HG02759 (cell line): Measurements from ENCODE around the gene DESI1.
A peak's percentile ranks its signal among the peaks of the same experiment; 100 is the strongest.
"Not testable (repeated sequence)": the region's sequence is repeated elsewhere in the genome, so short reads cannot be mapped to it uniquely, and the experiment has no call there.

Source experiments
- ATAC-seq: cut with Tn5 transposase; IDR thresholded peaks from one replicate; pipeline ENCODE4 v1.9.1; 2021; ENCODE audit warnings: mild to moderate bottlenecking, moderate library complexity; ENCODE audit not compliant: unreplicated experiment

Gene DESI1

GRCh38 chr22:41620589-41621098, at the start of gene DESI1:
DESI1 (minus strand) TSS chr22:41621043; CDS start chr22:41620839, 204 bp downstream.
- ATAC-seq: peak; percentile 32

DNA sequence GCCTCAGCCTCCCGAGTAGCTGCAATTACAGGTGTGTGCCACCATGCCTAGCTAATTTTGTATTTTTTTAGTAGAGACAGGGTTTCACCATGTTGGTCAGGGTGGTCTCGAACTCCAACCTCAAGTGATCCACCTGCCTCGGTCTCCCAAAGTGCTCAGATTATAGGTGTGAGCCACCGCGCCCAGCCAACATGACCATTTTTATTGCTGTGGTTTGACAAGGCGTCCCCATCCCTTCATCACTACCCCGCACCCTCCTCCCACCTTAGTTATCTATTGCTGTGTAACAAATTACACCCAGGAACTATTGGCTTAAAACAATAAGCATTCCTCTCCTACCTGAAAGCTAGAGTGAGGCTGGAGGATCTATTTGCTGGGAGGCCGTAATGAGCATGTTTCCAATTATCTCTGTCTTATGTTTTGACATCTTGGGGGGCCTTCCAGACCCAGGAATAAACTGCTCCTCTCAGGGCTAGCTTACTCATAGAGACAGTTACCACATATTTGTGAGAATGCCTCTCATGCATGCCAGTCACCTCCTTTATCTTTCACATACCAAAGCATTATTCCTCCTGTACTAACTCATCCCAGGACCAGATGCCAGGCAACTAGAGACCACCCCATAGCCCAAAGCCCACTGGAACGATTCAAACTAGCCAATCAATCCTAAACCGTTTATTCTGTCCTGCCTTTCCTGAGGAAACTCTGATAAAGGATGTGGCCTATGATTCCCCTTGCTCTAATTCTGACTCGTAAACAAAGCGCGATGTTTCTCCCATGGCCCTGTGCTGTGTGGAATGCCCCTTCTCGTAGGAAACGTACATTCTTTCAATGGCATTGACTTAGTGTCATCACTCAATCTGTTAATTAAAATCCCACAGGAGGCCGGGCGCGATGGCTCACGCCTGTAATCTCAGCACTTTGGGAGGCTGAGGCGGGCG, 48.4 kb upstream of the DESI1 start:
- no peak for ATAC-seq

DNA sequence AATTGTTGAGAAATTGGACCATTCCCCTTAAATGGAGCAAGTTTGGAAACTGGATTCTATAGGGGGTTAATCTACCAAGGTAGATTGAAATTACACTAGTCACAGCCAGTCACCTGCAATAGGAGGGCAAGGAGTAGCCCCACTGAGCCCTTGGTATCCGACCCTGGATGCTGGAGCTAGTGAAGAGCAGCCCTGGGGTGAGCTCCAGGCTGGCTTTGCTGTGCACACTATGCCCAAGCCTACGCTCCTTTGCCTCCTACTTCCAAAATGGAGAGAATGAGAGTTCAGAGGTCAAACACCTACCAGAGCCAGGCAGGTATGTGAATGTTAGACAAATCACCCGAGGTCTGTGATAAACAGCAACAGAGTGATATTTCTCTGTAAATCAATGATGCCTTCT, 44.1 kb upstream of the DESI1 start:
- no peak for ATAC-seq

DNA sequence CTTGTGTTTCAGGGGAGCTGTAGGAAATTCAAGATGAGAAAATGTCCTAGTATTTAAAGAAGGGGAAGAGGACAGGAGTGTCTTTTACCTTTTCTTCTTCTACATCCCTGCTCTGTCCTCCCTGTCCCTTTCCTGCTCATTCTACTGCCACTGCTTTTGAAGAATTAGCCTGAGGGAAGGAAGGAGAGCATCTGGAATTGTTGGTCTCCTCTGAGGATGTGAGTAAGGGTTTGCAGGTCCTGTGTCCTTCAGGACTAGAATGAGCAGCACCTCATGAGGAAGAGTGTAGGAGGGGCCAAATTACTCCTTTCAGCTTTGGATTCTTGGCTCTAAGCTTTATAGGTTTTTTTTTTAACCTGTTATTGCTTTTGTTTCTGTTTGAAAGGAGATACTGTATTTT, 43.6 kb upstream of the DESI1 start:
- ATAC-seq: no peak

DNA sequence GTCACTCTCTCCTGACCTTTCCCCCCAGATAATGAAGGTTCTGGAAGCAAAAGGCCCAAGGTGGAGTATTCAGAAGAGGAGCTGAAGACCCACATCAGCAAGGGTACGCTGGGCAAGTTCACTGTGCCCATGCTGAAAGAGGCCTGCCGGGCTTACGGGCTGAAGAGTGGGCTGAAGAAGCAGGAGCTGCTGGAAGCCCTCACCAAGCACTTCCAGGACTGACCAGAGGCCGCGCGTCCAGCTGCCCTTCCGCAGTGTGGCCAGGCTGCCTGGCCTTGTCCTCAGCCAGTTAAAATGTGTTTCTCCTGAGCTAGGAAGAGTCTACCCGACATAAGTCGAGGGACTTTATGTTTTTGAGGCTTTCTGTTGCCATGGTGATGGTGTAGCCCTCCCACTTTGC, 42.8 kb upstream of the DESI1 start:
- ATAC-seq: not testable (repeated sequence)

DNA sequence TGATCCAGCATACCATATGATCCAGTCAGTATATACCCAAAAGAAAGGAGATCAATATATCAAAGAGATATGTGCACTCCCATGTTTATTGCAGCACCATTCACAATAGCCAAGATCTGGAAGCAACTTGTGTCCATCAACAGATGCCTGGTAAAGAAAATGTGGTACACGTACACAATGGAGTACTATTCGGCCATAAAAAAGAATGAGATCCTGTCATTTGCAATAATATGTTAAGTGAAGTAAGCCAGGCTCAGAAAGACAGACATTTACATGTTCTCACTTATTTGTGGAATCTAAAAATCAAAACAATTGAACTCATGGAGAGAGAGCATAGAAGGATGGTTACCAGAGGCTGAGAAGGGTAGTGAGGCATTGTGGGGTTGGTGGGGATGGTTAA, 40.9 kb upstream of the DESI1 start:
- ATAC-seq: no peak

- ATAC-seq: no peak
These were observed 40.2 kb upstream of the DESI1 start for GRCh38 chr22:41661088-41661487.

- no peak for ATAC-seq
These were observed 39.6 kb upstream of the DESI1 start for GRCh38 chr22:41660416-41660815.

GRCh38 chr22:41659941-41660340, 39.1 kb upstream of the DESI1 start:
- no peak for ATAC-seq

DNA sequence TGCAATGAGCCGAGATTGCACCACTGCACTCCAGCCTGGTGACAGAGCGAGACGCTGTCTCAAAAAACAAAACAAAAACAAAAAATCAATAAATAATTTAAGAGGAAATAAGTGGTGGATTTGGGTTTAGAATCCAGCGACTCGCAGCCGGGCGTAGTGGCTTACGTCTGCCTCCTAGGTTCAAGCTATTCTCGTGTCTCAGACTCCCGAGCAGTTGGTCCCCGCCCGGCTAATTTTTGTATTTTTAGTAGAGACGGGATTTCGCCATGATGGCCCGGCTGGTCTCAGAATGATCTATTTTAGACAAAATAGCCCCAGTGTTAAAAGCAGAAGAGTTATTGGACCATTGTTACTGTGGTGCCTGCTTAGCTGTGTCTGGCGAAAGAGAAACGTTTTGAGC, 38.0 kb upstream of the DESI1 start:
- no peak for ATAC-seq

GRCh38 chr22:41657709-41658108, 36.9 kb upstream of the DESI1 start:
- no peak for ATAC-seq

DNA sequence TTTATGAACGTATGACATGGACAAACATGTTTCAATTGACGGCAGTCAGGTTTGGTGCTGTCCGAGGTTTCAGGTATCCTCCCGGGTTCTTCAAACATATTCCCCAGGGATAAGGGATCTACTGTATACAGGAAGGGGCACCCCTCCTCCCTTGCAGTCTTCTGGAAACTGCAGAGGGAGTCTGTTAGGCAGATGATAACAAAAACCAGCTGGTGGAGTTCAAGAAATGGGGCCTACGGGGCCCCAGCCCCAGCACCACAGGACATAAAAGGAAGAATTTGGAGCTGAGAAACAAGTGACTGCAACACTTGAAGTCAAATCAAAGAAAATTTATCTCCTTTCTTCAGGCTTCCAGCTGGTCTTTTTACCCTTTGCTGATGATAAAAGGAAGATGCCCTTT, 35.7 kb upstream of the DESI1 start:
- ATAC-seq: no peak

DNA sequence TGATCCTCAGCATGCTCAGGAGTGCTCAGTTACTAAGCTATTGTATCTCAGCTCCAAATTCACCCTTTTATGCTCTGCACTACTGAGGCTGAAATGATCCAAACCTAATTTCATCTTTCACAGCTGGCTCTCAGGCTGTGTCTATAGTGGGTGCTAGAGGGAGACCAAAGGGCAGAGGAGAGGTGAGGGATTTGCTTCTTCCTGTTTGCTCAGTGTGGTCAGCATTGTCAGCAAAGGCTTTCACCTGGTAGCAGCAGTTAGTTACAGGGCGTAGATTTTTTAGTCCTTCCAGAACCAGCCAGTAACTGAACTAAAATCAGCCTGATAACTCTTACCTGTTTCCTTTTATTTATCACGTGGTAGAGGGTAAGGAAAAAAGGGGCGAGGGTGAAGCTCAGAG, 33.5 kb upstream of the DESI1 start:
- no peak for ATAC-seq

DNA sequence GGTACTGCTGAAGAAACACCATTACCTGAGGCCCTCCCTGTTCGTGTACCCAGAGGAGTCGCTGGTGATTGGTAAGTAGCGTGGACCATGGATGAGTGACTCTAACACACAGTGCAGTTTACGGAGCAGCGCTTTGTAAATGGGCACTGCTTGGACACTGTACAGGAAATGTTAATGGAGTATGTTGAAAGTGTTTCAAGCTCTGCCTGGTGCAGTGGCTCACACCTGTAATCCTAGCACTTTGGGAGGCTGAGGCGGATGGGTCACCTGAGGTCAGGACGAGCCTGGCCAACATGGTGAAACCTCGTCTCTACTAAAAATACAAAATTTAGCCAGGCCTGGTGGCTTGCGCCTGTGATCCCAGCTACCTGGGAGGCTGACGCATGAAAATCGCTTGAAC, 30.0 kb upstream of the DESI1 start:
- ATAC-seq: no peak

GRCh38 chr22:41650229-41650628, 29.4 kb upstream of the DESI1 start:
- no peak for ATAC-seq

GRCh38 chr22:41648432-41648831, 27.6 kb upstream of the DESI1 start:
- no peak for ATAC-seq

DNA sequence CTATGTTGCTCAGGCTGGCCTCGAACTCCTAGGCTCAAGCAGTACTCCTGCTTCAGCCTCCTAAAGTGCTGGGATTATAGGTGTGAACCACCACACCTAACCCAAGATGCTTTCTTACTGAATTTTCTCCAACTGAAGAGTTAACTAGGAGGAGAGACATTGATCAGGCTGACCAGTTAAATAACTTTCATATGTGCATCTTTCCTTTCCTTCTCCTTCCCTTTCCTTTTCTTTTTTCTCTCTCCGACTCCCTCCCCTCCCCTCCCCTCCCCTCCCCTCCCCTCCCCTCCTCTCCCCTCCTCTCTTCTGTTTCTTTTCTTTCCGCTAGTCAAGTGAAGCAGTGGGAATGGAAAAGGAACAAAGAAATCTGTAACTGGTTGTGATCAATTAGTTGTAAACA, 26.9 kb upstream of the DESI1 start:
- no peak for ATAC-seq

DNA sequence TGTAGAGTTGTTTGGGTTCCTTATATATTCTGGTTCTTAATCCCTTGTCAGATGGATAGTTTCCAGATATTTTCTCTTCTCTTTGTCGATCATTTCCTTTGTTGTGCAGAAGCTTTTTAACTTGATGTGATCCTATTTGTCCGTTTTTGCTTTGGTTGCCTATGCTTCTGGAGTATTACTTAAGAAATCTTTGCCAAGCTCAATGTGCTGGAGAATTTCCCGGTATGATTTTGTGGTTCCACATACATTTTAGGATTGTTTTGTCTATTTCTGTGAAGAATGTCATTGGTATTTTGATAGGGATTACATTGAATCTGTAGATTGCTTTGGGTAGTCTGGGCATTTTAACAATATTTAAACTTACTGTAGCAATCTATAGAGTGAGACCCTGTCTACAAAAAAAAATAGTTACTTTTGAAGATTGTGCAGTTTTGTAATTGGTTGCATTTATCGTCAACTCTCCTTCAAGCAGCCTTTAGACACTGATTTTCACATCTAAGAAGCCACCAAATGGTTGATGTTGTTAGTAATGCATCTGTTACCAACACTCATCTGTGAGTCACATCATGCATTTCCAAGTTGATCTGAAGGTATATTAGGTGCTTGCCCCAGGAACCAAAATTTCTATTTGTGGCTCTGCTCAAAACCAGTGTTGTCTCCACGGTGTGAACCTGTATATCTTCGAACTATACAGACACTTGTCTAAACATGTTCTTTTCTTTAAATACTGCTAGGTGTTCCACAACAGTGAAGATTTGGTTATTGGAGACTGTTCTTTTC, 21.7 kb upstream of the DESI1 start:
- ATAC-seq: no peak

GRCh38 chr22:41641854-41642253, 21.0 kb upstream of the DESI1 start:
- ATAC-seq: no peak

GRCh38 chr22:41638748-41639147, 17.9 kb upstream of the DESI1 start:
- no peak for ATAC-seq

- ATAC-seq: no peak
These were observed 17.3 kb upstream of the DESI1 start for GRCh38 chr22:41638124-41638523.

DNA sequence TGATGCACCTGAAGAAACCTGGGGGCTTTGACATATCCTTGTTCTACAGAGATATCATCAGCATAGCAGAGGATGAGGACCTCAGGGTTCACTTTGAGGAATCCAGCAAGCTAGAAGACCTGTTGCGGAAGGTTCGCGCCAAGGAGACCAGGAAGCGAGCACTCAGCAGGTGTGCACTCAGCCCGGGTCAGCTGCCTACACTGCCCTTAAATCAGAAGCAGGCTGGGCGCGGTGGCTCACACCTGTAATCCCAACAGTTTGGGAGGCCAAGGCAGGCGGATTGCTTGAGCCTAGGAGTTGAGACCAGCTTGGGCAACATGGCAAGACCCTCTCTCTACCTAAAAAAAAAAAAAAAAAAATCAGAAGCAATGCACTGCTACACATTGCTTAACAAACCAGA, 16.8 kb upstream of the DESI1 start:
- not testable (repeated sequence) for ATAC-seq
